ENCODE data around the gene WASHC1.
"Not testable (repeated sequence)": the region's sequence is repeated elsewhere in the genome, so short reads cannot be mapped to it uniquely, and the experiment has no call there.

The WASHC1 gene

GRCh38 chr9:14129-14809 lies 15.0 kb downstream of the WASHC1 start:
- DNase-seq = not testable (repeated sequence)

GRCh38 chr9:11206-11605 lies 18.1 kb downstream of the WASHC1 start:
- DNase-seq = not testable (repeated sequence)

GRCh38 chr9:10653-11053 lies 18.6 kb downstream of the WASHC1 start:
- DNase-seq = not testable (repeated sequence)

DNA sequence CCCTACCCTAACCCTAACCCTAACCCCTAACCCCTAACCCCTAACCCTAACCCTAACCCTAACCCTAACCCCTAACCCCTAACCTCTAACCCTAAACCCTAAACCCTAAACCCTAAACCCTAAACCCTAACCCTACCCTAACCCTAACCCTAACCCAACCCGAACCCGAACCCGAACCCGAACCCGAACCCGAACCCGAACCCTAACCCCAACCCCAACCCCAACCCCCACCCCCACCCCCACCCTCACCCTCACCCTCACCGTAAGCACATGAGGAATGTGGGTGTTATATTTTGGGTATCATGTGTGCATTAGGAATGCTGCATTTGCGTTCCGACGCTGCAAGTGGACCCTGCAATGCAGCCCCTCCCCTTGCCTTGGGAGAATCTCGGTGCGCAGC lies 19.0 kb downstream of the WASHC1 start:
- not testable (repeated sequence) for DNase-seq

All from COR-L47 (cell line).